ENCODE measurements around the gene CEMIP. TPM values are rescaled to one million over a fixed set of nuclear protein-coding genes. Genes with fewer than 3 reads are reported as not detected.
A peak's percentile ranks its signal among the peaks of the same experiment; 100 is the strongest.
"Not testable (repeated sequence)": the region's sequence is repeated elsewhere in the genome, so short reads cannot be mapped to it uniquely, and the experiment has no call there.

Gene CEMIP
- total RNA-seq, 6 experiments from 2014 or later = 5.8 to 53.2 (median 48.3) TPM

- Mint-ChIP-seq H3K27me3 (ENCODE audit: insufficient read depth) (peaks cover 9% of the 10 kb centered on the region), H3K27ac (no peak overlapping the region), H3K4me1 (ENCODE audit: low read depth) (peaks cover 25% of the 10 kb centered on the region), H3K4me3 (no peak overlapping the region), H3K9me3 (no peaks in the 10 kb centered on the region), H3K36me3 (ENCODE audit: low read depth) (peaks cover 40% of the 10 kb centered on the region)
- TF ChIP-seq, protein P1, sequence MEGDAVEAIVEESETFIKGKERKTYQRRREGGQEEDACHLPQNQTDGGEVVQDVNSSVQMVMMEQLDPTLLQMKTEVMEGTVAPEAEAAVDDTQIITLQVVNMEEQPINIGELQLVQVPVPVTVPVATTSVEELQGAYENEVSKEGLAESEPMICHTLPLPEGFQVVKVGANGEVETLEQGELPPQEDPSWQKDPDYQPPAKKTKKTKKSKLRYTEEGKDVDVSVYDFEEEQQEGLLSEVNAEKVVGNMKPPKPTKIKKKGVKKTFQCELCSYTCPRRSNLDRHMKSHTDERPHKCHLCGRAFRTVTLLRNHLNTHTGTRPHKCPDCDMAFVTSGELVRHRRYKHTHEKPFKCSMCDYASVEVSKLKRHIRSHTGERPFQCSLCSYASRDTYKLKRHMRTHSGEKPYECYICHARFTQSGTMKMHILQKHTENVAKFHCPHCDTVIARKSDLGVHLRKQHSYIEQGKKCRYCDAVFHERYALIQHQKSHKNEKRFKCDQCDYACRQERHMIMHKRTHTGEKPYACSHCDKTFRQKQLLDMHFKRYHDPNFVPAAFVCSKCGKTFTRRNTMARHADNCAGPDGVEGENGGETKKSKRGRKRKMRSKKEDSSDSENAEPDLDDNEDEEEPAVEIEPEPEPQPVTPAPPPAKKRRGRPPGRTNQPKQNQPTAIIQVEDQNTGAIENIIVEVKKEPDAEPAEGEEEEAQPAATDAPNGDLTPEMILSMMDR (IDR thresholded peaks at IDR 0.05) = no peak
- DNase-seq = no peak
Observed at GRCh38 chr15:80951941-80952340, 172.8 kb downstream of the CEMIP start.

GRCh38 chr15:80953001-80953952 lies 174.1 kb downstream of the CEMIP start:
- TF ChIP-seq, protein P1 (IDR thresholded peaks at IDR 0.05) = no peak
- Mint-ChIP-seq H3K9me3 (no peaks in the 10 kb centered on the region), H3K27ac (no peak overlapping the region; the same call in none of the 2 replicates)

DNA sequence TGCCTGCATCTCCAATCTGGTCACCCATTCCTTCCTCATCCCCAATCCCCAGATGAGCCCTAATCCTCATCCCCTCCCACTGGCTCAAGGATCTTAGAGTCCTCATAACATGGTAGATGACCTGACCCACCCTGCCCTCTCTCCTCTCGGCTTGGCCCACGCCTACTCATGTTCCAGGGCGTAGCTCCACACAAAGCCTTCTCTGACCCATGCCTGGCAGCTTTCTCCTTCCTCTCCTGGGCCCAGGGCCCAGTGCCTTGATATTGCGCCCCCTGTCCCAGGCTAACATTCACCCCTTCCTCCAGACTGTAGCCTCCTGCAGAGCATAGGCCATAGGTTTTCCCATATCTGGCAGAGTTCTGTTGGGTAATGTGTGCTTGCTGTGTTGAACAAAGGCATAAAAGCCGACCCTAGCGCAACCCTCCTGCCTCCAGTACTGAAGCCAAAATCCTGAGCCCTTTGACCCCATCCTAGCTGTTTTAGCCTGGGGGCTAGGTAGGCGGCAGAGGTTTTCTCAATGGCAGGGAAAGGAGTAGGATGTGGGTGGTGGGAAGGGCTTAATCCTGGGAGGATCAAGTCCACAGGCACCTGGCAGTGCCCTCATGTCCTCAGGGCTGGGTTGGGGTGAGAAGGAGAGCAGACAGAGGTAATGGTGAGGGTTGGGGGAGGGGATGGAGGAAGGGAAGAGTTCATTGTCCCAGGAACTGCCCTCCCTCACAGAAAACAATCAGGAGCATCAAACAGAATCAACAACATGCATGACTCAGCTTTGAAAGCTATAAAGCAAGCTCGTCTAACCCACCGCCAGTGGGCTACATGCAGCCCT lies 175.0 kb downstream of the CEMIP start:
- Mint-ChIP-seq H3K4me3 (no peak overlapping the region), H3K4me1 (ENCODE audit: low read depth) (peaks cover 34% of the 10 kb centered on the region), H3K27ac (peak overlapping the region; percentile 16; the same call in 1 of the 2 replicates), H3K27me3 (ENCODE audit: insufficient read depth) (peaks cover 9% of the 10 kb centered on the region), H3K36me3 (ENCODE audit: low read depth) (peaks cover 48% of the 10 kb centered on the region), H3K9me3 (no peaks in the 10 kb centered on the region)
- TF ChIP-seq, protein P1 (IDR thresholded peaks at IDR 0.05) = peak; percentile 9; the same call in 1 of the 2 replicates
- no peak for DNase-seq

More at GRCh38 chr15:80953001-80953952, 174.1 kb downstream of the CEMIP start:
- peaks cover 9% of the 10 kb centered on the region for H3K27me3 Mint-ChIP-seq (ENCODE audit: insufficient read depth)
- no peak for DNase-seq
- peaks cover 34% of the 10 kb centered on the region for H3K4me1 Mint-ChIP-seq (ENCODE audit: low read depth)
- peaks cover 42% of the 10 kb centered on the region for H3K36me3 Mint-ChIP-seq (ENCODE audit: low read depth)
- no peak overlapping the region for H3K4me3 Mint-ChIP-seq

DNA sequence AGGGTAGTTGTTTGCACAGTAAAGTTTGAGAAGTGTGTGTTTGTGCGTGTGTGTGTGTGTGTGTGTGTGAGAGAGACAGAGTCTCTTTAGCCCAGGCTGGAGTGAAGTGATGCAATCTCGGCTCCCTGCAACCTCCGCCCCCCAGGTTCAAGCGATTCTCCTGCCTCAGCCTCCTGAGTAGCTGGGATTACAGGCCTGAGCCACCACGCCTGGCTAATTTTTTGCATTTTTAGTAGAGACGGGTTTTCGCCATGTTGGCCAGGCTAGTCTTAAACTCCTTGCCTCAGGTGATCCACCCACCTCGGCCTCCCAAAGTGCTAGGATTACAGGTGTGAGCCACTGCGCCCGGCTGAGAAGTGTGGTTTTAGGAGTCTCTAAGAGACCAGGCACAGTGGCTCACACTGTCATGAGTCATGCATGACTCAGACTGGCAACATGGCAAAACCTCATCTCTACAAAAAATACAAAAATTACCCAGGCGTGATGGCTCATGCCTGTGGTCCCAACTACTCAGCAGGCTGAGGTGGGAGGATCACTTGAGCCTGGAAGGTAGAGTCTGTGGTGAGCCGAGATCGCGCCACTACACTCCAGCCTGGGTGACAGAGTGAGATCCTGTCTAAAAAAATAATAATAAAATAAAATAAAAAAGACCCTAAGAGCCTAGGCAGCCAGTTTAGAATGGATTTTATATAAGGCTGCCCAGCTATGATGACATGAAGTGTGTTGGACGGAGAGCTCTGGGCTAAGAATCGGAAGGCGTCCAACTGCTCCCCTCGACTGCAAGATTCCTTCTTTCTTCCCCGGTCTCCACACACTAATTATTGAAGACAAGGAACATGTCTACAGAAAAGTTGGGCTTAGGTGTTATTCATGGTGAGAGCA lies 176.6 kb downstream of the CEMIP start:
- Mint-ChIP-seq H3K36me3 (ENCODE audit: low read depth) (peaks cover 45% of the 10 kb centered on the region), H3K27ac (peak overlapping the region; percentile 63)

DNA sequence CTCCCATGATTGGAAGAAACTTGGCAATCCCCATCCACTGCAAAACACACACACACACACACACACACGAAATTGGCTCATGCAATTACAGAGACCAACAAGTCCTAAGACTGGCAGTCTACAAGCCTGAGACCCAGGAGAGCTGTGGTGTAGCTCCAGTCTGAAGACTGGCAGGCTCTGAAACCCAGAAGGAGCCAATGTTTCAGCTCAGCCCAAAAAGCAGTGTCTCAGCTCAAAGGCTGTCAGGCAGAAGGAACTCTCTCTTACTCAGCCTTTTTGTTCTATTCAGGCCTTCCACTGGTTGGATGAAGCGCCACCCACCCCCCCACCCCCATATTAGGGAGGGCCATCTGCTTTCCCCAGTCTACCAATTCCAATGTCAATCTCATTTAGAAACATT lies 178.4 kb downstream of the CEMIP start:
- Mint-ChIP-seq H3K27me3 (ENCODE audit: insufficient read depth) (peaks cover 9% of the 10 kb centered on the region), H3K4me3 (no peak overlapping the region), H3K9me3 (no peaks in the 10 kb centered on the region), H3K4me1 (ENCODE audit: low read depth) (peaks cover 34% of the 10 kb centered on the region), H3K36me3 (ENCODE audit: low read depth) (peaks cover 35% of the 10 kb centered on the region), H3K27ac (no peak overlapping the region)
- TF ChIP-seq, protein P1 (IDR thresholded peaks at IDR 0.05) = no peak
- DNase-seq = no peak

More for the DNA sequence above, 176.6 kb downstream of the CEMIP start:
- peak; percentile 92 for DNase-seq
- H3K4me3 Mint-ChIP-seq; H3K27me3 Mint-ChIP-seq (ENCODE audit: insufficient read depth); H3K9me3 Mint-ChIP-seq: not testable (repeated sequence)
- peaks cover 34% of the 10 kb centered on the region for H3K4me1 Mint-ChIP-seq (ENCODE audit: low read depth)

Measured in HFFc6 (cell line).